ENCODE data around the gene CLCF1. TPM values are rescaled to one million over a fixed set of nuclear protein-coding genes. Genes with fewer than 3 reads are reported as not detected.

Gene CLCF1
- total and polyA plus RNA-seq, 2 of the 13 experiments (the other 11 are each of a cell fraction or from before 2014, with no cell fraction given), result 0.49 to 0.78 TPM

DNA sequence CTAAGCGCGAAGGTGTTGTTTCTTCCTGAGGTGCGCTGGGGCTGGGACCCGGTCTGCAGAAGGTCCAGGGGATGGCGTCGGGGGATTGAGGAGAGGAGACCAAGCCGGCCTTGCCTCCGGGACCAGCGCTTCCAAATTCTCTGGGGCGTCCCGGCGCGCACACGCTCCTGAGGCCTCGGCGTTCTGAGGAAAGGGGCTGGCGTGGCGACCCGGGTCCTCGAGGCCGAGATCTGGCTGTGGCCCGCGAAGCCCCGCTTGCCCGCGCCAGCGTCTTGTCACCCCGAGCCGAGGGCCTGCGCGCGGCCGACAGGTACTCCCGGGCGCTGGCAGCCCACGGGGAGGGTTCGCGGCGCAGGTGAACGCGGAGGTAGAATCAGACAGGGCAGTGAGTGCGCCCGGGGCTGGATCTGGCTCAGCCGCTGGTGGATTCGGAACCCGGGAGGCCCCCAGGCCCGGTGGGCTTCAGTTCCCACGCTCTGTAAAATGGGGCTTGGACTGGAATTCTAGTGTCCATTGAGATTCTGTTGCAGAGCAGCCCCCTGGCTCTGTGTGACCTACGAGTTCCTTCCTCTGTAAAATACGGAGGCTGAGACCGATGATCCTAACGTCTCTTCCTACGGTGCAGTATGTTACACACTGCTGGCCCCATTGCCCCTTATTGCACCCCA, 55.4 kb downstream of the CLCF1 start (continued):
- TF ChIP-seq, protein P1, sequence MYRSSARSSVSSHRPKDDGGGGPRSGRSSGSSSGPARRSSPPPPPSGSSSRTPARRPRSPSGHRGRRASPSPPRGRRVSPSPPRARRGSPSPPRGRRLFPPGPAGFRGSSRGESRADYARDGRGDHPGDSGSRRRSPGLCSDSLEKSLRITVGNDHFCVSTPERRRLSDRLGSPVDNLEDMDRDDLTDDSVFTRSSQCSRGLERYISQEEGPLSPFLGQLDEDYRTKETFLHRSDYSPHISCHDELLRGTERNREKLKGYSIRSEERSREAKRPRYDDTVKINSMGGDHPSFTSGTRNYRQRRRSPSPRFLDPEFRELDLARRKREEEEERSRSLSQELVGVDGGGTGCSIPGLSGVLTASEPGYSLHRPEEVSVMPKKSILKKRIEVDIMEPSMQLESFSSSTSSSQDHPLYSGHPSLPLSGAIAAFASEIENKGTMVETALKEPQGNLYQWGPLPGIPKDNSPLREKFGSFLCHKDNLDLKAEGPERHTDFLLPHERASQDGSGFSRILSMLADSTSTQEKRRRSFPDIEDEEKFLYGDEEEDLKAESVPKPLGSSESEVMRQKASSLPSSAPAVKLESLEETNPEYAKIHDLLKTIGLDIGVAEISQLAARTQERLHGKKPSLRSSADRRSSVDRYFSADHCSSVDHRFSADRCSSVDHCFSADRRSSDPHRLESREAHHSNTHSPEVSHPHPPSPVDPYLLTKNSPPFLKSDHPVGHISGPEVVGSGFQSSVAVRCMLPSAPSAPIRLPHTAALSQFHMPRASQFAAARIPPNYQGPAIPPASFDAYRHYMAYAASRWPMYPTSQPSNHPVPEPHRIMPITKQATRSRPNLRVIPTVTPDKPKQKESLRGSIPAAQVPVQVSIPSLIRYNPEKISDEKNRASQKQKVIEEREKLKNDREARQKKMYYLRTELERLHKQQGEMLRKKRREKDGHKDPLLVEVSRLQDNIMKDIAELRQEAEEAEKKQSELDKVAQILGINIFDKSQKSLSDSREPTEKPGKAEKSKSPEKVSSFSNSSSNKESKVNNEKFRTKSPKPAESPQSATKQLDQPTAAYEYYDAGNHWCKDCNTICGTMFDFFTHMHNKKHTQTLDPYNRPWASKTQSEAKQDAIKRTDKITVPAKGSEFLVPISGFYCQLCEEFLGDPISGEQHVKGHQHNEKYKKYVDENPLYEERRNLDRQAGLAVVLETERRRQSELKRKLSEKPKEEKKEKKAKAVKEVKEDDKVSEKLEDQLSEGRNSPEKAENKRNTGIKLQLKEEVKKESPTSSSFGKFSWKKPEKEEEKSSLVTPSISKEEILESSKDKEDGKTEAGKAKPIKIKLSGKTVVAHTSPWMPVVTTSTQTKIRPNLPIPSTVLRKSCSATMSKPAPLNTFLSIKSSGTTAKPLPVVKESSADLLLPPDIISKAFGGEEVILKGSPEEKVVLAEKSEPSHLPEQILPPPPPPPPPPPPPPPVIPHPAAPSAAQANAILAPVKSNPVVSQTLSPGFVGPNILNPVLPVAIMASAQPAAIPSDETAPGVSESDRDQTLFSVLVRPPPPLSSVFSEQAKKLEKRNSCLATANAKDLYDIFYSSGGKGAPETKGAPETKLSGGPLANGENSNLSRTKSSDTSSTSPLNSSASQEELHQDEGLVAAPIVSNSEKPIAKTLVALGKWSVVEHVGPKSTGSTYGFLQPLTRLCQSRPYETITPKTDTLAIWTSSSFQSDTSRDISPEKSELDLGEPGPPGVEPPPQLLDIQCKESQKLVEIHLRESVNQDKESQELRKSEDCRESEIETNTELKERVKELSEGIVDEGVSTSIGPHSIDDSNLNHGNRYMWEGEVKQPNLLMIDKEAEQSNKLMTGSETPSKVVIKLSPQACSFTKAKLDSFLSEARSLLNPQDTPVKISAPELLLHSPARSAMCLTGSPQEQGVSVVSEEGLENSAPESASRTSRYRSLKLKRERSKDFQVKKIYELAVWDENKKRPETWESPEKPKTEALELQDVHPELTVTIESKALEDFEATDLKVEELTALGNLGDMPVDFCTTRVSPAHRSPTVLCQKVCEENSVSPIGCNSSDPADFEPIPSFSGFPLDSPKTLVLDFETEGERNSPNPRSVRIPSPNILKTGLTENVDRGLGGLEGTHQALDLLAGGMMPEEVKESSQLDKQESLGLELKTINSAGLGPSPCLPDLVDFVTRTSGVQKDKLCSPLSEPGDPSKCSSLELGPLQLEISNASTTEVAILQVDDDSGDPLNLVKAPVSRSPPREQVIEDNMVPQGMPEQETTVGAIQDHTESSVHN (CRISPR knock-in tag; IDR thresholded peaks at IDR 0.05), result 0 out of 2 replicates have a peak, but pooled peaks have one; percentile 35
- TF ChIP-seq KLF6 (CRISPR knock-in tag; IDR thresholded peaks at IDR 0.05) (0 out of 2 replicates have a peak, but pooled peaks have one; percentile 6), ZNF615 (CRISPR knock-in tag; IDR thresholded peaks at IDR 0.05; ENCODE audit: borderline replicate concordance) (no peak), ZNF160 (CRISPR knock-in tag; IDR thresholded peaks at IDR 0.05) (0 out of 2 replicates have a peak, but pooled peaks have one; percentile 11), ZBTB21 (CRISPR knock-in tag; IDR thresholded peaks at IDR 0.05) (no peak), MTA3 (CRISPR knock-in tag; IDR thresholded peaks at IDR 0.05) (no peak), ZNF746 (CRISPR knock-in tag; IDR thresholded peaks at IDR 0.05) (no peak), ZNF326 (CRISPR knock-in tag; IDR thresholded peaks at IDR 0.05; ENCODE audit: borderline replicate concordance) (no peak), ZNF256 (CRISPR knock-in tag; conservative IDR thresholded peaks at IDR 0.05) (0 out of 2 replicates have a peak, but pooled peaks have one; percentile 52), MEIS1 (CRISPR knock-in tag; IDR thresholded peaks at IDR 0.05; ENCODE audit: borderline replicate concordance) (0 out of 2 replicates have a peak, but pooled peaks have one; percentile 5)
- TF ChIP-seq, protein P2, sequence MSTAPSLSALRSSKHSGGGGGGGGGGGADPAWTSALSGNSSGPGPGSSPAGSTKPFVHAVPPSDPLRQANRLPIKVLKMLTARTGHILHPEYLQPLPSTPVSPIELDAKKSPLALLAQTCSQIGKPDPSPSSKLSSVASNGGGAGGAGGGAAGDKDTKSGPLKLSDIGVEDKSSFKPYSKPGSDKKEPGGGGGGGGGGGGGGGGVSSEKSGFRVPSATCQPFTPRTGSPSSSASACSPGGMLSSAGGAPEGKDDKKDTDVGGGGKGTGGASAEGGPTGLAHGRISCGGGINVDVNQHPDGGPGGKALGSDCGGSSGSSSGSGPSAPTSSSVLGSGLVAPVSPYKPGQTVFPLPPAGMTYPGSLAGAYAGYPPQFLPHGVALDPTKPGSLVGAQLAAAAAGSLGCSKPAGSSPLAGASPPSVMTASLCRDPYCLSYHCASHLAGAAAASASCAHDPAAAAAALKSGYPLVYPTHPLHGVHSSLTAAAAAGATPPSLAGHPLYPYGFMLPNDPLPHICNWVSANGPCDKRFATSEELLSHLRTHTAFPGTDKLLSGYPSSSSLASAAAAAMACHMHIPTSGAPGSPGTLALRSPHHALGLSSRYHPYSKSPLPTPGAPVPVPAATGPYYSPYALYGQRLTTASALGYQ (CRISPR knock-in tag; IDR thresholded peaks at IDR 0.05), result no peak
- TF ChIP-seq, protein P3, sequence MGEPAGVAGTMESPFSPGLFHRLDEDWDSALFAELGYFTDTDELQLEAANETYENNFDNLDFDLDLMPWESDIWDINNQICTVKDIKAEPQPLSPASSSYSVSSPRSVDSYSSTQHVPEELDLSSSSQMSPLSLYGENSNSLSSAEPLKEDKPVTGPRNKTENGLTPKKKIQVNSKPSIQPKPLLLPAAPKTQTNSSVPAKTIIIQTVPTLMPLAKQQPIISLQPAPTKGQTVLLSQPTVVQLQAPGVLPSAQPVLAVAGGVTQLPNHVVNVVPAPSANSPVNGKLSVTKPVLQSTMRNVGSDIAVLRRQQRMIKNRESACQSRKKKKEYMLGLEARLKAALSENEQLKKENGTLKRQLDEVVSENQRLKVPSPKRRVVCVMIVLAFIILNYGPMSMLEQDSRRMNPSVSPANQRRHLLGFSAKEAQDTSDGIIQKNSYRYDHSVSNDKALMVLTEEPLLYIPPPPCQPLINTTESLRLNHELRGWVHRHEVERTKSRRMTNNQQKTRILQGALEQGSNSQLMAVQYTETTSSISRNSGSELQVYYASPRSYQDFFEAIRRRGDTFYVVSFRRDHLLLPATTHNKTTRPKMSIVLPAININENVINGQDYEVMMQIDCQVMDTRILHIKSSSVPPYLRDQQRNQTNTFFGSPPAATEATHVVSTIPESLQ (CRISPR knock-in tag; conservative IDR thresholded peaks at IDR 0.05), result no peak
- TF ChIP-seq, protein P4, sequence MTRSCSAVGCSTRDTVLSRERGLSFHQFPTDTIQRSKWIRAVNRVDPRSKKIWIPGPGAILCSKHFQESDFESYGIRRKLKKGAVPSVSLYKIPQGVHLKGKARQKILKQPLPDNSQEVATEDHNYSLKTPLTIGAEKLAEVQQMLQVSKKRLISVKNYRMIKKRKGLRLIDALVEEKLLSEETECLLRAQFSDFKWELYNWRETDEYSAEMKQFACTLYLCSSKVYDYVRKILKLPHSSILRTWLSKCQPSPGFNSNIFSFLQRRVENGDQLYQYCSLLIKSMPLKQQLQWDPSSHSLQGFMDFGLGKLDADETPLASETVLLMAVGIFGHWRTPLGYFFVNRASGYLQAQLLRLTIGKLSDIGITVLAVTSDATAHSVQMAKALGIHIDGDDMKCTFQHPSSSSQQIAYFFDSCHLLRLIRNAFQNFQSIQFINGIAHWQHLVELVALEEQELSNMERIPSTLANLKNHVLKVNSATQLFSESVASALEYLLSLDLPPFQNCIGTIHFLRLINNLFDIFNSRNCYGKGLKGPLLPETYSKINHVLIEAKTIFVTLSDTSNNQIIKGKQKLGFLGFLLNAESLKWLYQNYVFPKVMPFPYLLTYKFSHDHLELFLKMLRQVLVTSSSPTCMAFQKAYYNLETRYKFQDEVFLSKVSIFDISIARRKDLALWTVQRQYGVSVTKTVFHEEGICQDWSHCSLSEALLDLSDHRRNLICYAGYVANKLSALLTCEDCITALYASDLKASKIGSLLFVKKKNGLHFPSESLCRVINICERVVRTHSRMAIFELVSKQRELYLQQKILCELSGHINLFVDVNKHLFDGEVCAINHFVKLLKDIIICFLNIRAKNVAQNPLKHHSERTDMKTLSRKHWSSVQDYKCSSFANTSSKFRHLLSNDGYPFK (CRISPR knock-in tag; IDR thresholded peaks at IDR 0.05; ENCODE audit: borderline replicate concordance), result peak; percentile 26; the same call in 1 of the 2 replicates

All from HepG2 (cell line).